Measurements from ENCODE around the gene GSTM2. TPM values are rescaled to one million over a fixed set of nuclear protein-coding genes. Genes with fewer than 3 reads are reported as not detected.
A peak's percentile ranks its signal among the peaks of the same experiment; 100 is the strongest.

GSTM2 gene
- total RNA-seq, 4 donors from 2014 or later = 32.1 to 154 (median 72.1) TPM

DNA sequence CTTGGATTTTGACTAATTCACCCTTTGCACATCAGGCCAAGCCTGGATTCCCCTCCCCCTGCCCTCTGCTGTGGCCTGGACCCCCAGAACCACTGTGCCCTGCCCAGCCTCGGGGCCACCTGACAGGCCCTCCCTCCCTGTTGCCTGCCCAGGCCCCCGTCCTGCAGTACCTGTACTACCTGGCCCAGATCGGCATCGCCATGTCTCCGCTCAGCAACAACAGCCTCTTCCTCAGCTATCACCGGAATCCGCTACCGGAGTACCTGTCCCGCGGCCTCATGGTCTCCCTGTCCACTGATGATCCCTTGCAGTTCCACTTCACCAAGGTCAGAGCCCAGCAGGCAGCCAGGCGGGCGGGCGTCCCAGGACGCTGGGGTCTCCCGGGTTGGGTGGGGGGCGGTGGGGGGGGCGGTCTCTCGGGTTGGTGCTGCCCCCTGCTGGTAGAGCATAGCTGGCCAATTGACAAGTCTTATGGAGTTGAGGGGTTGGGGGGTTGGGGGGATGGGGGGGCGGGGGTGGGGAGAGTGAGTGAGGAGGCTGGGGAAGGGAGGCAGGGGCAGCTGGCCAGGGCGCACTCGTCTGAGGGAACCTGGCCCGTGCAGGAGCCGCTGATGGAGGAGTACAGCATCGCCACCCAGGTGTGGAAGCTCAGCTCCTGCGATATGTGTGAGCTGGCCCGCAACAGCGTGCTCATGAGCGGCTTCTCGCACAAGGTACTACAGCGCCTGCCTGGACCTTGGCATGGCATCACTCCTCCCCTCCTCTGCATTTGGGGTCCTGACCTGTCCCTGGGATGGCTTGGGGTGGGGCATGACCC lies 37.6 kb upstream of the GSTM2 start:
- Histone ChIP-seq H3K27me3 (no peaks in the 10 kb centered on the region), H3K4me3 (no peak overlapping the region), H3K9me3 (no peaks in the 10 kb centered on the region), H3K4me1 (no peaks in the 10 kb centered on the region), H3K36me3 (no peaks in the 10 kb centered on the region), H3K27ac (no peak overlapping the region)
- peak in 1 of 2 donors; percentile 26 for DNase-seq
- intact Hi-C loops (cut with DNase I; ENCODE audit: low total_unique reads) = loop anchor here (10.0 kb wide), 1 partner anchor 85 kb away; the partner anchor contains the start of gene GNAI3
- TF ChIP-seq, protein P1, sequence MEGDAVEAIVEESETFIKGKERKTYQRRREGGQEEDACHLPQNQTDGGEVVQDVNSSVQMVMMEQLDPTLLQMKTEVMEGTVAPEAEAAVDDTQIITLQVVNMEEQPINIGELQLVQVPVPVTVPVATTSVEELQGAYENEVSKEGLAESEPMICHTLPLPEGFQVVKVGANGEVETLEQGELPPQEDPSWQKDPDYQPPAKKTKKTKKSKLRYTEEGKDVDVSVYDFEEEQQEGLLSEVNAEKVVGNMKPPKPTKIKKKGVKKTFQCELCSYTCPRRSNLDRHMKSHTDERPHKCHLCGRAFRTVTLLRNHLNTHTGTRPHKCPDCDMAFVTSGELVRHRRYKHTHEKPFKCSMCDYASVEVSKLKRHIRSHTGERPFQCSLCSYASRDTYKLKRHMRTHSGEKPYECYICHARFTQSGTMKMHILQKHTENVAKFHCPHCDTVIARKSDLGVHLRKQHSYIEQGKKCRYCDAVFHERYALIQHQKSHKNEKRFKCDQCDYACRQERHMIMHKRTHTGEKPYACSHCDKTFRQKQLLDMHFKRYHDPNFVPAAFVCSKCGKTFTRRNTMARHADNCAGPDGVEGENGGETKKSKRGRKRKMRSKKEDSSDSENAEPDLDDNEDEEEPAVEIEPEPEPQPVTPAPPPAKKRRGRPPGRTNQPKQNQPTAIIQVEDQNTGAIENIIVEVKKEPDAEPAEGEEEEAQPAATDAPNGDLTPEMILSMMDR (IDR thresholded peaks at IDR 0.05) = peak in 2 of 4 experiments; percentile 28 to 42
- TF ChIP-seq POLR2A (IDR thresholded peaks at IDR 0.05) = no peak

DNA sequence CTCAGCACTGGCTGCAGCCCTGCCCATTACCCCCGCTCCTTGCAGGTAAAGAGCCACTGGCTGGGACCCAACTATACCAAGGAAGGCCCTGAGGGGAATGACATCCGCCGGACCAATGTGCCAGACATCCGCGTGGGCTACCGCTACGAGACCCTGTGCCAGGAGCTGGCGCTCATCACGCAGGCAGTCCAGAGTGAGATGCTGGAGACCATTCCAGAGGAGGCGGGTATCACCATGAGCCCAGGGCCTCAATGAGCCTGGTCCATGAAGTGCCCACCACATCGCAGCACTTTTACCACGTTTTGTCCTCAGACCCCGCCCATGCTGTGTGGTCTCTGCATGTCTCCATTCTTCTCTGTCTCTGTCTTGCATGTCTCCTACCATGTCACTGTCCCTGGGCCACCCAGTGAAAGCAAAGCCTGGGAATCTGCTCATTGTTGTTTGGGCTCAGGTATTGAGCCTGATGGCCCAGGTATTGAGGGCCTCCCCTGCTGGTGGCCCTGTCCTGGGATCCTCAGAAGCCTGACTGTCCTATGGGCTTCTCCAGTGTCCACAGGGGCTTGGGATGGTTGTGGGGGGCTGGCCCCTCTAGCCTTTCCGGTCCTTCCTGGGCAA lies 36.9 kb upstream of the GSTM2 start:
- peak in 1 of 2 donors; percentile 20 for DNase-seq
- H3K9me3 ChIP-seq = no peaks in the 10 kb centered on the region
- H3K4me1 ChIP-seq = peaks cover under 1 to 3% of the 10 kb centered on the region in 2 donors
- no peaks in the 10 kb centered on the region for H3K27me3 ChIP-seq
- intact Hi-C loops (cut with DNase I; ENCODE audit: low total_unique reads) = loop anchor here (10.0 kb wide), 1 partner anchor 86 kb away; the partner anchor contains the start of gene GNAI3
- H3K36me3 ChIP-seq = no peaks in the 10 kb centered on the region
- H3K27ac ChIP-seq = no peak overlapping the region
- H3K4me3 ChIP-seq = no peak overlapping the region
- TF ChIP-seq, protein P1 (IDR thresholded peaks at IDR 0.05) = no peak
- no peak for TF ChIP-seq POLR2A (IDR thresholded peaks at IDR 0.05)

DNA sequence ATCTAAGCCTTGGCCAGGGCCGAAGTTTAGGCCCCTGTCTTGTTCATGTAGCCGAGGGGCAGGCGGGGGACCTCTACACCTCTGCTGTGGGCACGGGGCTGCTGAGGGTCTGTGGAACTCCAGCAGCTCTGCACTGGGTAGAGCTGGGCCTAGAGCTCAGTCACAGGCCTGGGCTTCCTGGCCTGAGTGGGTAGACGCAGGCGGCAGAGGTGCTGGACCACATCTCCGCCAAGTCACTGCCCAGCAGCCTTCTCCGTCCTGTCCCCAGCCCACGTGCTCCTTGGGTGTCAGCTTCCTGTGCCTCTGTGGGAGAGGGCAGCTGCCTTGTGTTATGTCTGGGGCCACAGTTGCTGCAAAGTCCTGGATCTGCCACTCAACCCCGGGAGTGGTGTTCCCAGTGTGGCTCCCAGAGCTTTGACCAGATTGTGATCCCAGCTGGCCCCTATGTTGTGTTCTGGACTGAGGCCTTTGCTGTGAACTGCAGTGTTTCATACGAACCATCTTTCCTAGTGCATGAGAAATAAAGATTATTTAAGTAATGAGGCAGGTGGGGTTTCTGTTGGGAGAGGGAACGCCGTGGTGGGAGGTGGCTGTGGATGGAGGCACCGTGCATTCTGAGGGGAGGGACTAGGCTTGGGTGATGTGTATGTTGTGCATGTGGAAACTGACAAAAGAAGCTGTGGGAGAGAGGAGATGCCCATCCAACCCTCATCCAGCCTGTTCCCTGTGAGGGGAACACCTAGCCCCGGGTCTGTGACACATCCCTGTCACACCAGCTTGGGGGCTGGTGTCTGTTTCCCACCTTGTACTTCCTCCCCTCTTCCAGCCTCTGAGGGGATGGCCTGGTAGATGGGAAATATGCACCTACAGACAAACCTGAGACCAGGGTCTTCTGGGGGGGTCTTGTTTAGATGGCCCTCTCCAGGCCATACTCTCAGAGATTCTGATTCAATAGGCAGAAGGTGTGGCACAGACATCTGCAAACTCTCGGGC lies 36.0 kb upstream of the GSTM2 start:
- H3K9me3 ChIP-seq = no peaks in the 10 kb centered on the region
- intact Hi-C loops (cut with DNase I; ENCODE audit: low total_unique reads) = loop anchor here (10.0 kb wide), 1 partner anchor 87 kb away; the partner anchor contains the start of gene GNAI3
- H3K27me3 ChIP-seq = no peaks in the 10 kb centered on the region
- H3K4me3 ChIP-seq = no peak overlapping the region
- H3K27ac ChIP-seq = peak overlapping the region in 1 of 2 donors; percentile 59
- DNase-seq = no peak
- no peaks in the 10 kb centered on the region for H3K36me3 ChIP-seq
- H3K4me1 ChIP-seq = peaks cover 4 to 6% of the 10 kb centered on the region in 2 donors
- TF ChIP-seq, protein P1 (IDR thresholded peaks at IDR 0.05) = no peak
- TF ChIP-seq POLR2A (IDR thresholded peaks at IDR 0.05) = no peak

DNA sequence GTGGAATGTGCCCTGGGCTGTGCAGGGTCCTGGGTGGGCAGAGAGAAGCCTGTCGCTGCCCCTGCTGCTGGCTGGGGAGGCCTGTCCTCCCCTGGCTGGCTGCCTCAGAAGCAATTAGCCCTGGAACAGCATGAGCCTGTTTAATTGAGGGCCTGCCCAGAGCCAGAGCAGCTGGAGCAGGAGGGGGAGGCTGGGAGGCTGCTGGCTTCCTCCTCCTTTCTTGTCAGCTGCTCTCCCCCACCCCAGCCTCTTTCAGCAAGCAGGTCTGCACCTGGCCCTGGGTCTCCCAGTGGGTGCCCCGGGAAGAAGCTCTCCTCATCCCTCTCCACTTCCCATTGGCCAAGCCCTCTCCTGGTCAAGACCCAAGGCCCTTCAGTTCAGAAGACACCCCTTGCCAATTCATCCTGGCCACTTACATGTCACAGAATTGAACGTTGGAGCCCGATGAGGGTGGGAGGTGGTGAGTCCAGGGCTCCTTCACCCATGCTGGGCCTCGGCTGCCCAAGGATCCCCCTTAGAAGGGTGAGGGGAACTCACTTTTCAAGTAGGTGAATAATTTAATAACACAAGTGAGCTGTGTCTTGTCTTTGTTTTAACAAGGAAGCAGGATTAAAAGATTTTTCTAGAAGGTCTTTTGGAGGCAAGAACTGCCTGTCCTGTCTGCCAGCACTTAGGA lies 35.0 kb upstream of the GSTM2 start:
- TF ChIP-seq, protein P1 (IDR thresholded peaks at IDR 0.05) = no peak
- TF ChIP-seq POLR2A (IDR thresholded peaks at IDR 0.05) = no peak
- intact Hi-C loops (cut with DNase I; ENCODE audit: low total_unique reads) = loop anchor here (10.0 kb wide), 1 partner anchor 88 kb away; the partner anchor contains the start of gene GNAI3
- Histone ChIP-seq H3K27ac (peak overlapping the region; percentile 50 to 59), H3K4me3 (no peak overlapping the region), H3K4me1 (peaks cover 4 to 6% of the 10 kb centered on the region in 2 donors), H3K9me3 (no peaks in the 10 kb centered on the region), H3K27me3 (no peaks in the 10 kb centered on the region), H3K36me3 (no peaks in the 10 kb centered on the region)
- peak; percentile 58 to 78 for DNase-seq
